Measurements from ENCODE around the gene TEAD1. TPM values are rescaled to one million over a fixed set of nuclear protein-coding genes. Genes with fewer than 3 reads are reported as not detected.

The TEAD1 gene
- total and polyA plus RNA-seq, 2 experiments from 2014 or later = 24.5 to 103 TPM

DNA sequence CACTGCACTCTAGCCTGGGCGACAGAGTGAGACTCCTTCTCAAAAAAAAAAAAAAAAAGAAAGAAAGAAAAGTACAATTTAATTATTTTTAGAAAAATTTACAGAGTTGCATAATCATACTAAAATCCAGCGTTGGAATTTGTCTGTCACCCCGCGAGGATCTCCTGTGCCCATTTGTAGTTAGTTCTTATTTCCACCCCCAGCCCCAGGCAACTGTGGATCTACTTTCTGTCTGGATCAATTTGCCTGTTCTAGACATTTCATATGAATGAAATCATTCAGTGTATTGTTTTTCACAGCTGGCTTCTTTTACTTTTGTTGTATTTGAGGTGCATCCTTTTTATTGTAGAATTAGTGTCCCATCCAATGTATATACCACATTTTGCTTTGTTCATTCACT is 232.3 kb downstream of the TEAD1 start:
- H3F3A ChIP-seq (replicated peaks; ENCODE audit: low read depth) = no peaks in the 10 kb centered on the region
- H2AFZ ChIP-seq = no peak overlapping the region
- Mint-ChIP-seq H3K4me3 (no peak overlapping the region), H3K36me3 (ENCODE audit: low read depth) (peaks cover 34% of the 10 kb centered on the region), H3K4me1 (peaks cover 17% of the 10 kb centered on the region), H3K9me3 (no peaks in the 10 kb centered on the region), H3K27me3 (ENCODE audit: insufficient read depth, low read depth, poor library complexity) (no peaks in the 10 kb centered on the region), H3K27ac (no peak overlapping the region)
- H4K20me1 ChIP-seq (replicated peaks; ENCODE audit: insufficient read depth) = no peaks in the 10 kb centered on the region; the same call in 1 of the 2 replicates
- H3K27ac ChIP-seq (ENCODE audit: low read depth) = no peak overlapping the region
- H3K36me3 ChIP-seq (ENCODE audit: insufficient read depth) = no peaks in the 10 kb centered on the region
- DNase-seq (ENCODE audit: low spot score) (no peak), ATAC-seq (no peak)
- H3K79me2 ChIP-seq (replicated peaks; ENCODE audit: insufficient read depth) = no peaks in the 10 kb centered on the region
- TF ChIP-seq ZNF114 (CRISPR knock-in tag; IDR thresholded peaks at IDR 0.05) = no peak
- no peak for TF ChIP-seq CTCF (conservative IDR thresholded peaks at IDR 0.05; ENCODE audit: low read depth in 2 of 2)
- TF ChIP-seq EZH2 (IDR thresholded peaks at IDR 0.05; ENCODE audit: low read depth, unreplicated experiment) = no peak
- H3K4me3 ChIP-seq = no peak overlapping the region
- no peak overlapping the region for H3K4me2 ChIP-seq
- H3K27me3 ChIP-seq (ENCODE audit: insufficient read depth) = no peaks in the 10 kb centered on the region
- no peaks in the 10 kb centered on the region for H3K9me2 ChIP-seq (ENCODE audit: insufficient read depth)
- H3K4me1 ChIP-seq (ENCODE audit: insufficient read depth) = peaks cover 8% of the 10 kb centered on the region; the same call in 1 of the 2 replicates

DNA sequence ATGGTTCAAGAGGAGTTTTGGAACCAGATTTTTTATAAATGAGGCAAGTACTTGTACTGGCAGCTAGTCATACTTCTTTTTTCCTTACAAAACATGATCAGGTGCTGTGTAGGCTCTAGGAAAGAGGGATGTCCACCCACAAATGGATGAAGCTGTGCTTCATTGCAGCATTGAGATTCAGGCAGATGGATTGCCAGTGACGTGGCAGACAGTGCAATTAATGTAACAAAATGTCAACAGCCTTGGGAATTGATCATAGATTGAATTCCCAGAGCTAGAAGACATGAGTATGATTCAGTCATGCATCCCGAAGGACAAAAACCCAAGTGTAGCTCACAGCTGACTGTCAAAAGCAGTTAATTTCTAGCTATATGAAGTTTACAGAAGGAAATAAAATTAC is 235.7 kb downstream of the TEAD1 start:
- peaks cover 35% of the 10 kb centered on the region for H3K4me1 Mint-ChIP-seq
- no peak for TF ChIP-seq CTCF (conservative IDR thresholded peaks at IDR 0.05; ENCODE audit: low read depth in 2 of 2)
- no peak for TF ChIP-seq EZH2phosphoT487 (IDR thresholded peaks at IDR 0.05; ENCODE audit: unreplicated experiment)
- no peak for TF ChIP-seq REST (IDR thresholded peaks at IDR 0.05; ENCODE audit: unreplicated experiment)
- TF ChIP-seq STAT1 (IDR thresholded peaks at IDR 0.05; ENCODE audit: unreplicated experiment) = no peak
- no peak for TF ChIP-seq JUNB (IDR thresholded peaks at IDR 0.05; ENCODE audit: unreplicated experiment)
- no peak for TF ChIP-seq CREB1 (CRISPR knock-in tag; IDR thresholded peaks at IDR 0.05; ENCODE audit: low read depth)
- TF ChIP-seq ETS1 (IDR thresholded peaks at IDR 0.05) = no peak
- TF ChIP-seq POLR2AphosphoS5 (IDR thresholded peaks at IDR 0.05; ENCODE audit: low read depth) = no peak
- TF ChIP-seq ZNF331 (CRISPR knock-in tag; IDR thresholded peaks at IDR 0.05; ENCODE audit: low read depth) = no peak

More for the DNA sequence above, 235.7 kb downstream of the TEAD1 start:
- Histone ChIP-seq H3K4me1 (ENCODE audit: insufficient read depth) (peaks cover 29% of the 10 kb centered on the region), H3K4me2 (no peak overlapping the region), H2AFZ (no peak overlapping the region), H3K4me3 (no peak overlapping the region), H3K79me2 (replicated peaks; ENCODE audit: insufficient read depth) (no peaks in the 10 kb centered on the region), H3K27ac (ENCODE audit: low read depth) (no peak overlapping the region), H3K27me3 (ENCODE audit: insufficient read depth) (no peaks in the 10 kb centered on the region), H3K9me2 (ENCODE audit: insufficient read depth) (no peaks in the 10 kb centered on the region), H3K36me3 (ENCODE audit: insufficient read depth) (no peaks in the 10 kb centered on the region), H4K20me1 (replicated peaks; ENCODE audit: insufficient read depth) (no peaks in the 10 kb centered on the region; the same call in 1 of the 2 replicates), H3F3A (replicated peaks; ENCODE audit: low read depth) (peaks cover 2% of the 10 kb centered on the region; the same call in 1 of the 2 replicates)
- H3K27me3 Mint-ChIP-seq (ENCODE audit: insufficient read depth, low read depth, poor library complexity) = peaks cover 4% of the 10 kb centered on the region
- no peak overlapping the region for H3K27ac Mint-ChIP-seq
- H3K4me3 Mint-ChIP-seq = no peak overlapping the region
- no peaks in the 10 kb centered on the region for H3K9me3 Mint-ChIP-seq
- peaks cover 20% of the 10 kb centered on the region; the same call in 2 of the 3 replicates for H3K36me3 Mint-ChIP-seq (ENCODE audit: low read depth)
- ATAC-seq (no peak), DNase-seq (ENCODE audit: low spot score) (no peak)
